SU-DHL-6 (cell line): ENCODE results near the gene DLX1.

Source experiments
- CTCF ChIP-seq: fragments of 200-600 bp; sonication (generic); IDR thresholded peaks from one replicate; pipeline ENCODE4 v1.5.1; 2017; ENCODE audit warnings: antibody characterized with exemption, mild to moderate bottlenecking, low read length, moderate library complexity; ENCODE audit not compliant: insufficient read depth, poor library complexity, severe bottlenecking
- EZH2phosphoT487 ChIP-seq: fragments of 200-600 bp; sonication (generic), shearing (Covaris generic); conservative IDR thresholded peaks from 2 replicates; pipeline ENCODE4 v1.6.1; 2018; ENCODE audit warnings: mild to moderate bottlenecking, antibody characterized with exemption, low read length, moderate library complexity, mixed read lengths

DNA sequence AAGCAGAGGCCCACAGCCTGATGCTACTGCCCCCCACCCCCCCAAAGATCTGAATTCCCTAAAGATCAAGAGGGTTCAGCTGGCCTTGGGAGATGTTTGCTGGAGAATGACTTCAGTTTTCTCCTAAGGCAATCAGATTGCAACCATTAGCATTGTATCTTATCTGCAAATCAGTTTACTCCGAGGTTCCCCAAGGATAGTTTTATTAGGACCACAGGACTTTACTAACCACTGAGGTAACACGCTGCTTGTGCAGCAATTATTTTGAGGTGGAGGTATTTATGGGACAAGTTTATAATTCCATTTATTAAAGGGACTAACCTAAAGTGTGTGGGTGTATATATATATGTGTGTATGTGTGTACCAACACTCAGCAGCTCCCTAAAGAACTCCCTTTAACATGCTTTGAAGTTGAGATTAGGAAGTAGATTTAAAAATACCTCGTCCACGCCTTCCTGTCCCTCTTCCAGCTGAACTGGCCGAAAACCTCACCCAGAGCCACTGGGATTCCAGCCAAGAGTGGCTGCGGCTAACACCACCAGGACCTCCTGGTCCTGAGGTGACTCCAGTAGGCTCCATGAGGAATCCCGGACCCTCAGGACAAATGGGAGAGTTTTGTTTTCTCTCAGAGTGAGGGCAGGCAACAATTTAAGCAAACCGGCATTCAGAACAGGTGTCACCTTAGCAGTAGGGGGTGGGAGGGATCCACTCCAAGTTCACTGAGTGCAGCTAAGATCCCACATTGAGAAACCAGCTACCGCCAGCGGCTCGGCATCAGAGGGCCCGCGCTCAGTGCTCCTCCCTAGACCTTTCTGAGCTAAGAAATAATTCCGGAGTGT is 3.0 kb upstream of the DLX1 start:
- TF ChIP-seq CTCF: no peak
- no peak for TF ChIP-seq EZH2phosphoT487
